Skin epidermis (tissue), 12 donors: ENCODE measurements around the gene NADK.
"Not testable (repeated sequence)": the region's sequence is repeated elsewhere in the genome, so short reads cannot be mapped to it uniquely, and the experiment has no call there.

ENCODE experiments used
- H3K27ac ChIP-seq, 21 experiments: fragments of 200-600 bp; sonication (generic) in 11 of 21; one replicate each; pipeline ENCODE4 v1.5.0; 2020; ENCODE audit warnings: mild to moderate bottlenecking in 3 of 21, inconsistent platforms in 2 of 21, moderate library complexity in 2 of 21
- H3K4me3 ChIP-seq, 7 experiments: fragments of 200-600 bp; sonication (generic) in 2 of 7; one replicate each; pipeline ENCODE4 v1.5.0; 2020; ENCODE audit warnings: inconsistent platforms in 2 of 7, mild to moderate bottlenecking in 2 of 7, moderate library complexity in 1 of 7

Gene NADK

GRCh38 chr1:1752636-1753606, 25.3 kb downstream of the NADK start:
- Histone ChIP-seq H3K27ac (no peak overlapping the region), H3K4me3 (no peak overlapping the region)

GRCh38 chr1:1752190-1752589, 26.1 kb downstream of the NADK start:
- no peak overlapping the region for H3K27ac ChIP-seq
- H3K4me3 ChIP-seq: no peak overlapping the region

DNA sequence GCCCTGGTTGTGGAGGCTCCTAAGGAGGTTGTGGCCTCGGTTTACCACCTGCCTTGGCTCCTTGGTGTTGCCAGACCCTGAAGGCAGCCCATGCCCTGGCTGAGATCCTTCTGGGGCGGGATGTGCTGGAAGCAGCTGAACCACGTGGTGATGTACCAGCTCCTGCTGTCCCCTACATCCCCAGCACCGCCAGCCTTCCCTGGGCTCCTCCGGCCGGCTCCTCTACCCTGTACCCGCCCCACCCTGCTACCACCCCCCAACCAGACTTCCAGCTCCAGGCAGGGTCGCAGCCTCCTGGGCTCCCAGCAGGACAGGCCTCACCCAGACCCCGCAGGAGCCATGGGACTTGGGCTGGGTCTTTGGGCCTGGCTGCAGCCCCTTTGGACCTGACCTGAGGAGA, 28.3 kb downstream of the NADK start:
- H3K27ac ChIP-seq: not testable (repeated sequence)

DNA sequence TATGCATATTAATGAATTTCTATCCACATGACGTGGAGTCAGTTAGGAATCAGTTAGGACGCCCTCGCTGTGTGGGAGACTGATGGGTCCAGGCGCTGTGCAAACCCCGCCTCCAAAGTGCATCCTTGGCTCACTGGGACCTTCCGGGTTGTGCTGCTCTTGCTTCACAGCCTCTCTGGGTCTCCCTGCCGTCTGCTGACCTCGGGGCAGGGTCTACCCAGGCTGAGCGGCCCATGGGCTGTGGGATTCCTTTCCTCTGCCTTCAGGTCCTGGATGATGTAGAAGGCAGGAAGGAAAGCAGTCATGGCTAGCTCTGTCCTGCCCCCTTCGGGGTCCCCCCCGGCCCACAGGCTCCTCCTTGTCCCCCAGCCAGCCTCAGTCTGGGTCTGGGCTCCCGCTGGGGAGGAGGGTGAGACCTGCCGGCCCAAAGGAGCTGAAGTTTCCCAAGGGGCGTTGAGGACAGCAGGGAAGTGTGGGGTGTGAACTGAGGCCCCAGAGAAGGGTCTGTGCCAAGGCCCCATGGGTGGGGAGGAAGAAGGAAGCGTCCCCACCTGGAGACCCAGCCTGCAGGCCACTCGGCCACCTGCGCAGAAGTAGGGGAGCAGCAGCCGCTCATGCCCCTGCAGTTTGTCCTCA, 29.5 kb downstream of the NADK start:
- H3K27ac ChIP-seq: no peak overlapping the region
- no peak overlapping the region for H3K4me3 ChIP-seq

More for the DNA sequence above, 28.3 kb downstream of the NADK start:
- not testable (repeated sequence) for H3K4me3 ChIP-seq

GRCh38 chr1:1746566-1746909, 31.7 kb downstream of the NADK start:
- Histone ChIP-seq H3K27ac (peak overlapping the region in 13 of 21 experiments; percentile 80 to 99 (median 89)), H3K4me3 (peak overlapping the region in 2 of 7 experiments; percentile 37 to 41)

- H3K4me3 ChIP-seq: peak overlapping the region in 4 of 7 experiments; percentile 33 to 41 (median 36)
Measured at GRCh38 chr1:1745651-1746565, 32.4 kb downstream of the NADK start.

GRCh38 chr1:1742529-1742928, 35.7 kb downstream of the NADK start:
- not testable (repeated sequence) for H3K27ac ChIP-seq, H3K4me3 ChIP-seq

More at GRCh38 chr1:1745651-1746565, 32.4 kb downstream of the NADK start:
- H3K27ac ChIP-seq: peak overlapping the region in 14 of 21 experiments; percentile 71 to 99 (median 89)

DNA sequence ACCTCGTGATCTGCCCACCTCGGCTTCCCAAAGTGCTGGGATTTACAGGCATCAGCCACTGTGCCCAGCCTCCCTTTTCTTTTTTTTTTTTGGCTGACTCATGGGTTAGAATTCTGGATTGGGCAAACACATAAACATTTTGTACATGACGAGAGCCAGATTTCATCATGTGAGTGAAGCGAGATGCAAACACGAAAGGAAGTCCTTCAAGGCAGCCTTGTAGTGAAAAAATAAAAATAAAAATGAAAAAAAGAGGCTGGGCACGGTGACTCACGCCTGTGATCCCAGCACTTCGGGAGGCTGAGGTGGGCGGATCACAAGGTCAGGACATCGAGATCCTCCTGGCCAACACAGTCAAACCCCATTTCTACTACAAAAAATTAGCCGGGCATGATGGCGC, 37.3 kb downstream of the NADK start:
- not testable (repeated sequence) for H3K4me3 ChIP-seq
- peak overlapping the region in 4 of 21 experiments; percentile 9 to 63 (median 52) for H3K27ac ChIP-seq

- not testable (repeated sequence) for H3K27ac ChIP-seq, H3K4me3 ChIP-seq
Measured at GRCh38 chr1:1738799-1739337, 39.4 kb downstream of the NADK start.

DNA sequence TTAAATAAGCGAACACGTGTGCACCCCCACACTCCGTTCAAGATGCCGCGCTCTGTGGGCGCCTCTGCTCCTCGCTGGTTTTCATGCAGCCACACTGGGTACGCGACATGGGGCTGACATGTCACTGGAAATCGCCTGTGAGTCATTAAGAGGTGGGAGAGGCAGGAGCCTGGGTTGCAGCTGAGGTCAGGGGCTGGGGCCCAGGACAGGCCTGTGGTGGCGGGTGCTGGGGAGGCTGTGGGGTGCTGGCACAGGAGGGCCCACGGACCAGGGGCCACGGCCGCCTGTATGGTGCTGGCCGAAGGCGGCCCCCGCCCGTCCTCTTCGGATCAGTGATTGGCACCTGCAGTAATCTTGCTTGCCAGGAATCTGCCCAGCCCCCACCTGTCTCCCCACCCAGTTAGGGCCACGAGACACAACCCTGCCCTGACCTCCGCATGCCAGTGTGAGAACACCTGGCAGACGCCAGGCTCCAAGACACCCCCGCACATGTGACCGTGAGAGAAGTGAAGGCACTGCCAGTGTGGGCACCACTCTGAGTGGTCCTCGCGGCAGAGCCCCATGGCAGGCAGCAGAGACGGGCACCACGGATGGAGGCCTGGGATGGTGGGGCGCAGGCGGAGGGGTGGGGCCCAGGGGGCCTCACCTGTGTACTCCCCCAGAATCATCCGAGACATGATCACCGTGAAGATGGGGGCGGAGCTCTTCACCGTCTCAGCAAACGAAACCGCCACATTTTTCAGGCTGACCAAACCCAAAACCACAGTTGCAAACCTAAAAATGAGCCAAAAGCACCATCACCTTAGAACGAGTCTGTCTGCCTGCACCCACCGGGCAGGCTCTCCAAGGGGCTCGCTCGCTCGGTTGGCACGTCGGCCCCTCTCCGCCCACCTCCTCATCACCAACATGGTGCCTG, 40.3 kb downstream of the NADK start:
- not testable (repeated sequence) for H3K4me3 ChIP-seq, H3K27ac ChIP-seq

GRCh38 chr1:1732381-1732780, 45.9 kb downstream of the NADK start:
- H3K4me3 ChIP-seq: no peak overlapping the region

DNA sequence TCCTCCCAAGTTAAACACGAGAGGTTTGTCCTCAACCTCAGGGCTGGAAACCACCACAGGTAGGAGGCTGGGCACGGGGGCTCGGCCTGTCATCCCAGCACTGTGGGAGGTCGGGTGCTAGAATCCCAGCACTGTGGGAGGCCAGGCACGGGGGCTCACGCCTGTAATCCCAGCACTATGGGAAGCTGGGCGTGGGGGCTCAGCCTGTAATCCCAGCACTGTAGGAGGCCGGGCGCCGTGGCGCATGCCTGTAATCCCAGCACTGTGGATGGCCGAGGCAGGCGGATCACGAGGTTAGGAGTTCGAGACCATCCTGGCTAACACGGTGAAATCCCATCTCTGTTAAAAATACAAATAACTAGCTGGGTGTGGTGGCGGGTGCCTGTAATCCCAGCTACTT, 47.4 kb downstream of the NADK start:
- no peak overlapping the region for H3K4me3 ChIP-seq

More at GRCh38 chr1:1732381-1732780, 45.9 kb downstream of the NADK start:
- no peak overlapping the region for H3K27ac ChIP-seq

DNA sequence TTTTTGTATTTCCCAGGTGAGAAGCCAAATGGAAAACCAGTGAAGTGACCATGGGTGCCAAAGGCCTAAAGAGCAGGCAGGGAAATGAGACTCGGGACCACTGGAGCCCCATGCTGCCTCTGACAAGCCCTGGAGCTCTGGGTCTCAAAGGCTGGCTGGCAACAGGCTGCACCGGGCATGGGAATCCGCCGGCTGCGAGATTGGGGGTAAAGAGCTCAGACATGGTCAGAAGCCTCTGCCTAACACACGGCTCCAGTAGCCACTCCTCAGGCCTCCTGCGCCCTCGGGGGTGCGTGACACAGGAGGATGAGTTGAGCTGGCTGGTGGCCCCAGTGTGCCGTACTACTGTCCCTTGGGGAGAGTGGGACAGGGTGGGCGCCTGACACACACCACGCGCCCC, 48.0 kb downstream of the NADK start:
- not testable (repeated sequence) for H3K27ac ChIP-seq, H3K4me3 ChIP-seq

More for the DNA sequence above, 47.4 kb downstream of the NADK start:
- H3K27ac ChIP-seq: no peak overlapping the region

GRCh38 chr1:1729116-1729816, 49.0 kb downstream of the NADK start:
- H3K27ac ChIP-seq: peak overlapping the region in 18 of 21 experiments; percentile 9 to 85 (median 54)
- not testable (repeated sequence) for H3K4me3 ChIP-seq

DNA sequence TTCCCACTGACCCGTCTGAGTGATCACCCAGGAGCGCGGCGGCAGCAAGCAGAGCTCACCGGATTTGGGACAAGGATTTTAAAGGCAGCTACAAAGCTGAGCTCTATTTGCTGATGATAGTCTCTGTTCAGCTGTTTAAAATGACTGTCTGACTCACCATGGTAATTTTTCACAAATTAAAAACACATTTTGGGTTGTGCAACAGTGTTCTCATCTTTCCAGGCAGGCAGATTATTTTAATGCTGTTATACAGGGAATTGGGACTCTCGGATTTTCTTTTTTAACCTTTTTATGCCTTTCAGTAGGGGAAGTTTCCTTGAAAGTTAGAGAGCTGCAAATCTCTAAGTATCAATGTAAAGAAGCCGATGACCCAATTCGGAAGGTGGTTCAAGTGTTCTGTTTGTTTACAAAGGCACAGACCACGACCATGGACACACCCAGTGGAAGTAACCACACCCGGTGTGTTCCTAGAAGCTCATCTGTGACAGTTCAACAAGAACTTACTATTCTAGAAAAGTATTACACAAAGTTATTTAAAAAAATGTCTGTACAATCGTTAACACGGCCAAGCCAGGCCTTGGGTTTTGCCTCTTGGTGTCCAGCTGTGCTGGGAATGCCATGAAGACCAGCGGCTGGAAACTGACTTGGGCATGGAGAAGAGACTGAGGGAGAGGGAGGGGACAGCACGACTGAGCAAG, 49.8 kb downstream of the NADK start:
- H3K27ac ChIP-seq: peak overlapping the region in 15 of 21 experiments; percentile 7 to 85 (median 56)
- not testable (repeated sequence) for H3K4me3 ChIP-seq

DNA sequence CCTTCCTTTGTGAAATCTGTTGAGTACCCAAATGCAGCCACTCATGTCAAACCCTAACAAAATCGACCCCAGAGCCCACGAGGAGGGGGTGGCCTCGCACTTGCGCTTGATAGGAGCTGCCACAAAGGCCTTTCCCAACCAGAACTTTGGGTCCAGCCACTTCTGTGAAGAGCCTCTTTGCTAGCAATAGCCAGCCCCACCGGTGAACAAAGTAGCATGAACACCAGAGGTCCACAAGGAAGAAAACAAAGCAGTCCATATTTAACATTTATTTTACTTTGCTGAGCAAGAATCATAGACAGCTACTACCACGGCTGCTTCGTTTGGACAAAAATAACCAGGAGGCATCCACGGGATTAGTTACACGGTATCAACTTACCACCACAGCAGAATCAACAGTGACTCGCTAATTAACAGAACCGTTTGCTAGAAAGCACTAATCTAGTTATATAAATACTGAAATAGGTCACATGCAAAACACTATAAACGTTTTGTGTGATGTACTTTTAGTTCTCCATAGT, 51.1 kb downstream of the NADK start:
- H3K4me3 ChIP-seq: not testable (repeated sequence)
- H3K27ac ChIP-seq: peak overlapping the region in 6 of 21 experiments; percentile 4 to 46 (median 30)

- H3K27ac ChIP-seq: peak overlapping the region in 1 of 21 experiments; percentile 26
- H3K4me3 ChIP-seq: not testable (repeated sequence)
Measured at GRCh38 chr1:1726088-1726487, 52.2 kb downstream of the NADK start.
